ENCODE data around the gene SDCCAG8.

- no peak for TF ChIP-seq POLR2A (IDR thresholded peaks at IDR 0.05)
- TF ChIP-seq CTCF (IDR thresholded peaks at IDR 0.05), result no peak
- TF ChIP-seq POLR2AphosphoS5 (IDR thresholded peaks at IDR 0.05), result no peak
- no peak for TF ChIP-seq EP300 (IDR thresholded peaks at IDR 0.05)
These were observed 17.7 kb downstream of the SDCCAG8 start for GRCh38 chr1:243273506-243273905.

Data from gastroesophageal sphincter (tissue), 3 donors.